GM23248 (cell line): Measurements from ENCODE around the gene GFI1B.

Source experiments
- EZH2 ChIP-seq: fragments of 200-600 bp; sonication (generic); IDR thresholded peaks from 2 replicates; pipeline ENCODE4 v1.6.1; 2018; ENCODE audit warnings: antibody characterized with exemption, mild to moderate bottlenecking; ENCODE audit not compliant: insufficient read depth, poor library complexity, severe bottlenecking
- EZH2phosphoT487 ChIP-seq: fragments of 200-600 bp; sonication (generic); IDR thresholded peaks from 2 replicates; pipeline ENCODE4 v1.6.1; 2018; ENCODE audit warnings: antibody characterized with exemption, moderate library complexity, mild to moderate bottlenecking, low read depth; ENCODE audit not compliant: insufficient read depth

DNA sequence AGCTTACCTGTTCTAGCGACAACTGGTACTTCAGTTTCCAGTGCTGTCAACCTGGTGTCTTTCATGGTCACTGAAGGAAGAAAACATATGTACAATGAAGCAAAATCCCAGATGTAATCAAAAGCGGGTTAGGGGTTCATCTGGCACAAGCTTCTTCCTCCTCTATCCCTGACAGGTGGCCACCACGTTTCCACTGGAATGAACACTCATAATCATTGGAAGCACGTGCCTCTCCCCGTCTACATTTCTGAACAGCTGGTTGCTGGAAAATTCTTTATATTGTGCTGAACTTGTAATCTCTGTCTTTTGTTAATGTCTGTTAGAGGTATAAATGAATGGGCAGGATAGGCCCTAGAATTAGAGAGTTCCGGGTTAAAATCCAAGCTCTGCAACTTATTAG, 43.5 kb upstream of the GFI1B start:
- TF ChIP-seq EZH2: no peak
- no peak for TF ChIP-seq EZH2phosphoT487
